DOHH2 (cell line): ENCODE results near the gene DMD.
"Not testable (repeated sequence)": the region's sequence is repeated elsewhere in the genome, so short reads cannot be mapped to it uniquely, and the experiment has no call there.

ENCODE experiments used
- CTCF ChIP-seq: fragments of 200-600 bp; sonication (generic); IDR thresholded peaks from one replicate; pipeline ENCODE4 v1.5.1; 2014; ENCODE audit warnings: antibody characterized with exemption, mild to moderate bottlenecking, low read depth, low read length; ENCODE audit not compliant: poor library complexity, severe bottlenecking
- EZH2phosphoT487 ChIP-seq: fragments of 200-600 bp; sonication (generic); IDR thresholded peaks from 2 replicates; pipeline ENCODE4 v1.6.1; 2017; ENCODE audit warnings: borderline replicate concordance, mild to moderate bottlenecking, antibody characterized with exemption, low read length, moderate library complexity, mixed read lengths

- TF ChIP-seq CTCF, EZH2phosphoT487: not testable (repeated sequence)
Measured at GRCh38 chrX:31932320-31932719, 1279.0 kb downstream of the DMD start.
